ENCODE results near the gene NADSYN1. TPM values are rescaled to one million over a fixed set of nuclear protein-coding genes. Genes with fewer than 3 reads are reported as not detected.

The NADSYN1 gene
- total RNA-seq, 1 donor from 2014 or later, result 55.4 TPM

- H3K27me3 Mint-ChIP-seq (ENCODE audit: unreplicated experiment), result no peaks in the 10 kb centered on the region
- H3K4me3 Mint-ChIP-seq (ENCODE audit: unreplicated experiment), result no peak overlapping the region
- no peaks in the 10 kb centered on the region for H3K9me3 Mint-ChIP-seq (ENCODE audit: unreplicated experiment)
- no peak for DNase-seq (ENCODE audit: extremely low spot score, unreplicated experiment)
- no peaks in the 10 kb centered on the region for H3K4me1 Mint-ChIP-seq (ENCODE audit: unreplicated experiment)
- H3K27ac Mint-ChIP-seq (ENCODE audit: unreplicated experiment), result no peak overlapping the region
- no peaks in the 10 kb centered on the region for H3K36me3 Mint-ChIP-seq (ENCODE audit: unreplicated experiment)
- TF ChIP-seq, protein P1, sequence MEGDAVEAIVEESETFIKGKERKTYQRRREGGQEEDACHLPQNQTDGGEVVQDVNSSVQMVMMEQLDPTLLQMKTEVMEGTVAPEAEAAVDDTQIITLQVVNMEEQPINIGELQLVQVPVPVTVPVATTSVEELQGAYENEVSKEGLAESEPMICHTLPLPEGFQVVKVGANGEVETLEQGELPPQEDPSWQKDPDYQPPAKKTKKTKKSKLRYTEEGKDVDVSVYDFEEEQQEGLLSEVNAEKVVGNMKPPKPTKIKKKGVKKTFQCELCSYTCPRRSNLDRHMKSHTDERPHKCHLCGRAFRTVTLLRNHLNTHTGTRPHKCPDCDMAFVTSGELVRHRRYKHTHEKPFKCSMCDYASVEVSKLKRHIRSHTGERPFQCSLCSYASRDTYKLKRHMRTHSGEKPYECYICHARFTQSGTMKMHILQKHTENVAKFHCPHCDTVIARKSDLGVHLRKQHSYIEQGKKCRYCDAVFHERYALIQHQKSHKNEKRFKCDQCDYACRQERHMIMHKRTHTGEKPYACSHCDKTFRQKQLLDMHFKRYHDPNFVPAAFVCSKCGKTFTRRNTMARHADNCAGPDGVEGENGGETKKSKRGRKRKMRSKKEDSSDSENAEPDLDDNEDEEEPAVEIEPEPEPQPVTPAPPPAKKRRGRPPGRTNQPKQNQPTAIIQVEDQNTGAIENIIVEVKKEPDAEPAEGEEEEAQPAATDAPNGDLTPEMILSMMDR (IDR thresholded peaks at IDR 0.05), result no peak
Observed at GRCh38 chr11:71410363-71410966, 42.5 kb upstream of the NADSYN1 start.

- no peaks in the 10 kb centered on the region for H3K36me3 Mint-ChIP-seq (ENCODE audit: unreplicated experiment)
- no peaks in the 10 kb centered on the region for H3K9me3 Mint-ChIP-seq (ENCODE audit: unreplicated experiment)
- H3K4me3 Mint-ChIP-seq (ENCODE audit: unreplicated experiment), result no peak overlapping the region
- no peak overlapping the region for H3K27ac Mint-ChIP-seq (ENCODE audit: unreplicated experiment)
- TF ChIP-seq, protein P1 (IDR thresholded peaks at IDR 0.05), result no peak
- no peaks in the 10 kb centered on the region for H3K4me1 Mint-ChIP-seq (ENCODE audit: unreplicated experiment)
- H3K27me3 Mint-ChIP-seq (ENCODE audit: unreplicated experiment), result peaks cover 3% of the 10 kb centered on the region
- no peak for DNase-seq (ENCODE audit: extremely low spot score, unreplicated experiment)
Observed at GRCh38 chr11:71414645-71415044, 38.4 kb upstream of the NADSYN1 start.

- Mint-ChIP-seq H3K4me3 (ENCODE audit: unreplicated experiment) (no peak overlapping the region), H3K9me3 (ENCODE audit: unreplicated experiment) (no peaks in the 10 kb centered on the region), H3K4me1 (ENCODE audit: unreplicated experiment) (no peaks in the 10 kb centered on the region), H3K27ac (ENCODE audit: unreplicated experiment) (no peak overlapping the region), H3K27me3 (ENCODE audit: unreplicated experiment) (peaks cover 7% of the 10 kb centered on the region), H3K36me3 (ENCODE audit: unreplicated experiment) (no peaks in the 10 kb centered on the region)
- TF ChIP-seq, protein P1 (IDR thresholded peaks at IDR 0.05), result no peak
- no peak for DNase-seq (ENCODE audit: extremely low spot score, unreplicated experiment)
Observed at GRCh38 chr11:71418643-71419042, 34.4 kb upstream of the NADSYN1 start.

- no peak for DNase-seq (ENCODE audit: extremely low spot score, unreplicated experiment)
- H3K4me1 Mint-ChIP-seq (ENCODE audit: unreplicated experiment), result no peaks in the 10 kb centered on the region
Observed at GRCh38 chr11:71420455-71421241, 32.4 kb upstream of the NADSYN1 start.

More at GRCh38 chr11:71420455-71421241, 32.4 kb upstream of the NADSYN1 start:
- no peak overlapping the region for H3K27ac Mint-ChIP-seq (ENCODE audit: unreplicated experiment)
- H3K4me3 Mint-ChIP-seq (ENCODE audit: unreplicated experiment), result no peak overlapping the region
- H3K36me3 Mint-ChIP-seq (ENCODE audit: unreplicated experiment), result no peaks in the 10 kb centered on the region
- H3K27me3 Mint-ChIP-seq (ENCODE audit: unreplicated experiment), result peaks cover 9% of the 10 kb centered on the region
- no peaks in the 10 kb centered on the region for H3K9me3 Mint-ChIP-seq (ENCODE audit: unreplicated experiment)
- TF ChIP-seq, protein P1 (IDR thresholded peaks at IDR 0.05), result peak; percentile 63

Measured in osteocyte (in vitro differentiated cells).